Neural cell (in vitro differentiated cells): ENCODE data around the gene CMYA5. TPM values are rescaled to one million over a fixed set of nuclear protein-coding genes. Genes with fewer than 3 reads are reported as not detected.

Experiments used
- H2AFZ ChIP-seq: fragments of 200-600, 300-800 bp; sonication (generic), shearing (Covaris generic); 2 replicates; pipeline ENCODE4 v1.6.0; 2014; ENCODE audit warnings: low read depth, mild to moderate bottlenecking, antibody characterized with exemption, low read length, moderate library complexity
- H3F3A ChIP-seq: fragments of 200-600 bp; shearing (Covaris generic); 2 replicates; pipeline ENCODE4 v1.6.1; 2016; ENCODE audit warnings: mild to moderate bottlenecking, moderate library complexity, mixed read lengths, antibody characterized with exemption, low read length; ENCODE audit not compliant: insufficient read depth, poor library complexity, severe bottlenecking
- H3K27ac ChIP-seq: fragments of 200-600, 300-800 bp; sonication (generic), shearing (Covaris generic); 2 replicates; pipeline ENCODE4 v1.5.1; 2014; ENCODE audit warnings: mild to moderate bottlenecking, low read length, moderate library complexity
- H3K27me3 ChIP-seq: fragments of 300-800, 200-600 bp; sonication (generic), shearing (Covaris generic); 2 replicates; pipeline ENCODE4 v1.6.0; 2014; ENCODE audit warnings: mild to moderate bottlenecking, low read depth, low read length, moderate library complexity; ENCODE audit not compliant: insufficient read depth
- H3K36me3 ChIP-seq: fragments of 300-800, 200-600 bp; sonication (generic), shearing (Covaris generic); 2 replicates; pipeline ENCODE4 v1.5.1; 2014; ENCODE audit warnings: mild to moderate bottlenecking, antibody characterized with exemption, low read length, moderate library complexity; ENCODE audit not compliant: insufficient read depth
- H3K4me2 ChIP-seq: fragments of 300-800, 200-600 bp; sonication (generic), shearing (Covaris generic); 2 replicates; pipeline ENCODE4 v1.6.0; 2014; ENCODE audit warnings: mild to moderate bottlenecking, low read length
- H3K4me3 ChIP-seq: fragments of 300-800, 200-600 bp; sonication (generic), shearing (Covaris generic); 2 replicates; pipeline ENCODE4 v1.5.1; 2014; ENCODE audit warnings: mild to moderate bottlenecking, low read length, moderate library complexity
- H3K79me2 ChIP-seq: fragments of 200-600 bp; shearing (Covaris generic); replicated peaks from 2 replicates; pipeline ENCODE4 v1.6.0; 2014; ENCODE audit warnings: mild to moderate bottlenecking, low read length, moderate library complexity; ENCODE audit not compliant: insufficient read depth
- H3K9ac ChIP-seq: fragments of 300-800, 200-600 bp; sonication (generic), shearing (Covaris generic); 2 replicates; pipeline ENCODE4 v1.6.1; 2016; ENCODE audit warnings: mild to moderate bottlenecking, low read length, mixed read lengths
- H3K9me2 ChIP-seq: fragments of 200-600 bp; shearing (Covaris generic); 2 replicates; pipeline ENCODE4 v1.6.1; 2016; ENCODE audit warnings: mild to moderate bottlenecking, low read length, mixed read lengths; ENCODE audit not compliant: insufficient read depth
- H3K9me3 ChIP-seq: fragments of 200-600, 300-800 bp; sonication (generic), shearing (Covaris generic); 2 replicates; pipeline ENCODE4 v1.6.1; 2016; ENCODE audit warnings: mild to moderate bottlenecking, mixed run types, low read length, moderate library complexity, mixed read lengths
- H4K20me1 ChIP-seq: fragments of 200-600 bp; shearing (Covaris generic); 2 replicates; pipeline ENCODE4 v1.6.1; 2016; ENCODE audit warnings: mild to moderate bottlenecking, mixed run types; ENCODE audit not compliant: insufficient read depth
- EP300 ChIP-seq: fragments of 450-650 bp; conservative IDR thresholded peaks from 2 replicates; pipeline ENCODE4 v1.6.1; 2014; ENCODE audit warnings: antibody characterized with exemption, mild to moderate bottlenecking, moderate library complexity; ENCODE audit not compliant: poor library complexity, severe bottlenecking
- EZH2 ChIP-seq: fragments of 200-600, 300-800 bp; shearing (Covaris generic), sonication (generic); IDR thresholded peaks from 2 replicates; pipeline ENCODE4 v1.6.1; 2014; ENCODE audit warnings: antibody characterized with exemption, low read length, borderline replicate concordance, mild to moderate bottlenecking; ENCODE audit not compliant: insufficient read depth, poor library complexity, severe bottlenecking
- MXI1 ChIP-seq: fragments of 450-650 bp; conservative IDR thresholded peaks from 2 replicates; pipeline ENCODE4 v1.6.1; 2014; ENCODE audit warnings: antibody characterized with exemption, mild to moderate bottlenecking; ENCODE audit not compliant: poor library complexity, severe bottlenecking
- POLR2AphosphoS5 ChIP-seq: IDR thresholded peaks from 2 replicates; pipeline ENCODE4 v1.6.1; 2012
- RAD21 ChIP-seq: fragments of 450-650 bp; conservative IDR thresholded peaks from 2 replicates; pipeline ENCODE4 v1.6.1; 2014; ENCODE audit warnings: antibody characterized with exemption, mild to moderate bottlenecking, moderate library complexity
- REST ChIP-seq: IDR thresholded peaks from 2 replicates; pipeline ENCODE4 v1.6.1; 2012; ENCODE audit warnings: borderline replicate concordance
- SMC3 ChIP-seq: fragments of 450-650 bp; conservative IDR thresholded peaks from 2 replicates; pipeline ENCODE4 v1.6.1; 2014; ENCODE audit warnings: antibody characterized with exemption, mild to moderate bottlenecking, moderate library complexity; ENCODE audit not compliant: poor library complexity
- TAF1 ChIP-seq: IDR thresholded peaks from 2 replicates; pipeline ENCODE4 v1.6.1; 2012; ENCODE audit warnings: low read depth
- polyA plus RNA-seq: library from polyadenylated mRNA; depleted of rRNA; stranded (reverse); fragments of >200 nt; gene quantifications from 2 replicates; pipeline ENCODE4 v1.2.3, GENCODE V29; 2014
- TF ChIP-seq, protein P1 (sequence below): fragments of 450-650 bp; IDR thresholded peaks from 2 replicates; pipeline ENCODE4 v1.5.1; 2014; ENCODE audit warnings: antibody characterized with exemption, mild to moderate bottlenecking, moderate library complexity; ENCODE audit not compliant: poor library complexity, severe bottlenecking

The CMYA5 gene
- polyA plus RNA-seq, 1 donor from 2014 or later: 0.30 TPM

GRCh38 chr5:79707535-79707934, 17.9 kb downstream of the CMYA5 start:
- Histone ChIP-seq H2AFZ (no peak overlapping the region), H3K36me3 (no peaks in the 10 kb centered on the region), H3K9me3 (no peaks in the 10 kb centered on the region), H3K4me2 (no peak overlapping the region), H3K9ac (no peak overlapping the region), H4K20me1 (no peaks in the 10 kb centered on the region), H3K79me2 (no peaks in the 10 kb centered on the region), H3K4me3 (no peak overlapping the region), H3F3A (no peaks in the 10 kb centered on the region), H3K27me3 (no peaks in the 10 kb centered on the region), H3K27ac (no peak overlapping the region), H3K9me2 (no peaks in the 10 kb centered on the region)
- TF ChIP-seq, protein P1, sequence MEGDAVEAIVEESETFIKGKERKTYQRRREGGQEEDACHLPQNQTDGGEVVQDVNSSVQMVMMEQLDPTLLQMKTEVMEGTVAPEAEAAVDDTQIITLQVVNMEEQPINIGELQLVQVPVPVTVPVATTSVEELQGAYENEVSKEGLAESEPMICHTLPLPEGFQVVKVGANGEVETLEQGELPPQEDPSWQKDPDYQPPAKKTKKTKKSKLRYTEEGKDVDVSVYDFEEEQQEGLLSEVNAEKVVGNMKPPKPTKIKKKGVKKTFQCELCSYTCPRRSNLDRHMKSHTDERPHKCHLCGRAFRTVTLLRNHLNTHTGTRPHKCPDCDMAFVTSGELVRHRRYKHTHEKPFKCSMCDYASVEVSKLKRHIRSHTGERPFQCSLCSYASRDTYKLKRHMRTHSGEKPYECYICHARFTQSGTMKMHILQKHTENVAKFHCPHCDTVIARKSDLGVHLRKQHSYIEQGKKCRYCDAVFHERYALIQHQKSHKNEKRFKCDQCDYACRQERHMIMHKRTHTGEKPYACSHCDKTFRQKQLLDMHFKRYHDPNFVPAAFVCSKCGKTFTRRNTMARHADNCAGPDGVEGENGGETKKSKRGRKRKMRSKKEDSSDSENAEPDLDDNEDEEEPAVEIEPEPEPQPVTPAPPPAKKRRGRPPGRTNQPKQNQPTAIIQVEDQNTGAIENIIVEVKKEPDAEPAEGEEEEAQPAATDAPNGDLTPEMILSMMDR: no peak
- no peak for TF ChIP-seq SMC3
- TF ChIP-seq POLR2AphosphoS5: no peak
- no peak for TF ChIP-seq REST
- TF ChIP-seq EZH2: no peak
- TF ChIP-seq TAF1: no peak
- no peak for TF ChIP-seq MXI1
- no peak for TF ChIP-seq EP300
- TF ChIP-seq RAD21: no peak

GRCh38 chr5:79712741-79713140, 23.1 kb downstream of the CMYA5 start:
- Histone ChIP-seq H3F3A (no peaks in the 10 kb centered on the region), H3K4me2 (no peak overlapping the region), H3K79me2 (no peaks in the 10 kb centered on the region), H3K4me3 (no peak overlapping the region), H3K9ac (no peak overlapping the region), H2AFZ (no peak overlapping the region), H4K20me1 (no peaks in the 10 kb centered on the region), H3K27me3 (no peaks in the 10 kb centered on the region), H3K9me2 (no peaks in the 10 kb centered on the region), H3K9me3 (no peaks in the 10 kb centered on the region), H3K36me3 (no peaks in the 10 kb centered on the region), H3K27ac (peak overlapping the region; percentile 22)
- TF ChIP-seq EP300: no peak
- TF ChIP-seq, protein P1: no peak
